NCI-H2171 treated with DMSO at 0.1 percent for 48 hours (cell line): Measurements from ENCODE around the gene SSH2.

ENCODE experiments used
- DNase-seq: peaks from one replicate; lab custom pipeline; 2025; lab: John Stamatoyannopoulos, UW

Gene SSH2

GRCh38 chr17:29622337-29623282 lies 307.4 kb downstream of the SSH2 start, which contains the start of gene CORO6:
Gene CORO6, minus strand, starts transcription at chr17:29622912. Its CDS starts 1,491 bp downstream, at chr17:29621421.
- peak; percentile 15 for DNase-seq

GRCh38 chr17:29621751-29622194 lies 308.3 kb downstream of the SSH2 start:
- DNase-seq = no peak

GRCh38 chr17:29620779-29621500 lies 309.1 kb downstream of the SSH2 start:
- no peak for DNase-seq

GRCh38 chr17:29620271-29620670 lies 309.8 kb downstream of the SSH2 start:
- DNase-seq = no peak

GRCh38 chr17:29619251-29619650 lies 310.8 kb downstream of the SSH2 start:
- peak; percentile 37 for DNase-seq

GRCh38 chr17:29618272-29619065 lies 311.6 kb downstream of the SSH2 start:
- no peak for DNase-seq

GRCh38 chr17:29617481-29618271 lies 312.4 kb downstream of the SSH2 start:
- DNase-seq = peak; percentile 81

GRCh38 chr17:29617125-29617480 lies 312.9 kb downstream of the SSH2 start:
- peak; percentile 88 for DNase-seq

GRCh38 chr17:29616300-29617048 lies 313.6 kb downstream of the SSH2 start:
- no peak for DNase-seq

GRCh38 chr17:29615492-29616299 lies 314.3 kb downstream of the SSH2 start:
- DNase-seq = peak; percentile 77

GRCh38 chr17:29615048-29615385 lies 315.0 kb downstream of the SSH2 start:
- no peak for DNase-seq

GRCh38 chr17:29614349-29615047 lies 315.5 kb downstream of the SSH2 start:
- DNase-seq = no peak

GRCh38 chr17:29613856-29614255 lies 316.2 kb downstream of the SSH2 start:
- DNase-seq = no peak

GRCh38 chr17:29613352-29613837 lies 316.6 kb downstream of the SSH2 start:
- no peak for DNase-seq

- DNase-seq = no peak
Observed at GRCh38 chr17:29612404-29613280, 317.4 kb downstream of the SSH2 start.

GRCh38 chr17:29612094-29612403 lies 318.0 kb downstream of the SSH2 start:
- no peak for DNase-seq

GRCh38 chr17:29611351-29612093 lies 318.5 kb downstream of the SSH2 start:
- no peak for DNase-seq
